GM19035 (cell line): ENCODE data around the gene CASS4.

ENCODE experiments used
- ATAC-seq: cut with Tn5 transposase; IDR thresholded peaks from one replicate; pipeline ENCODE4 v1.9.1; 2021; ENCODE audit not compliant: unreplicated experiment

The CASS4 gene

GRCh38 chr20:56442389-56443365 is 30.6 kb downstream of the CASS4 start:
- ATAC-seq: no peak

DNA sequence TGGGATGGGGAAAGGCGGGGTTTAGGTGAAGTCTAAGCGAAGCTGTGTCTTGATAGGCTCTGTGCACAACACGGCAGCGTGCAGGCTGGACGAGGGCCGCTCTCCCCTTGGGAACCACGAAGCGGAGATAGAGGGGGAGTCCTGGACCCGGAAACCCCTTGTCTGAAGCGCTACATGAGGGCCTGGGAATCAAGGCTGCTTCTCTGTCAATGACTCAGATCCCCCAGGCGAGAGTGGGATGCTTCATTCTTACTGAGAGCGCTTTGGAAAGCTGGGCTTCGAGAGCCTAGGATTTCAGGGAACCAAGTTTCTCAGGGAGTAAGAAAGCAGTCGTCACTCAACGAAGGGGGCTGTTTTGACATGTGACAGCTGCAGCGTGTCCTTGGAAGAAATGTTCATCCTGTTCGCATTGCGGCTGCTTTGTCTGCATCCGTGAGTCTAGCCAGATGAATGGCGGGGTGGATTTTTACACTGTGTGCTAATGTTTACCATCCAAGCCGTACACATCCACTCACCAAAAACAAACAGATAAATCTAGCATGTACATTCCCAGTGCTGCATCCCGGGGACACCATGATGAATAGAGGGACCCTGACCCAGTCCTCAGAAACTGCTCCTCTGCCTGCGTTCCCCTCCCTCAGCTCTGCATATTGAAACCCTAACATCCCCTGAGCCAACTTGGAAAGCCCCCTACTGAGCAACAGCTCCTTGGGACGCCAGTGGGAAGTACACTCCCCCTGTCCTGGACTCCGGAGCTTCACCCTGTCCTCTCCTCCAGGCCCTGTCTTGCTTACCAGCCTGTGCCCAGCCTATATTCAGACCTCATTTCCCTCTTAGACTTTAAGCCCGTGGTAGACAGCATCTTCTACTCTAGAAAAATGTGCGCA is 31.8 kb downstream of the CASS4 start:
- ATAC-seq: no peak

DNA sequence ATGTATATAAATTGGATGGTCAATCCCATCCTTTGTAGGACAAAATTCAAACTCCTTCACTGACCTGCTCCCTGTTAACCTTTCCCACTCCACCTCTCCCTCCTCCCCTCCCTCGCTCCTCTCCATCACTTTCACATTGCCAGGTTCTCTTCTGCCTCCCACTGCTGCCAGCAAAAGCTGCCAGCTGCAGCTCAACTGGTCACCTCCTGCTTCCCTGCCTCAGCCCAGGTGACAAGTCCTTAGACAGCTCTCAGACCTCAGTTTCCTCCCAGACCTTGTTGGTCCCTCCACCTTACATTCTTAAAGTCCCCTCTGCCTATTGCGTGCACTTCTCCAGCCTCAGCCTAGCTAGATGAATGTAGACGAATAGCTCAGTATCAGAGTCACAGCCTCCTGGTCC is 33.1 kb downstream of the CASS4 start:
- no peak for ATAC-seq

DNA sequence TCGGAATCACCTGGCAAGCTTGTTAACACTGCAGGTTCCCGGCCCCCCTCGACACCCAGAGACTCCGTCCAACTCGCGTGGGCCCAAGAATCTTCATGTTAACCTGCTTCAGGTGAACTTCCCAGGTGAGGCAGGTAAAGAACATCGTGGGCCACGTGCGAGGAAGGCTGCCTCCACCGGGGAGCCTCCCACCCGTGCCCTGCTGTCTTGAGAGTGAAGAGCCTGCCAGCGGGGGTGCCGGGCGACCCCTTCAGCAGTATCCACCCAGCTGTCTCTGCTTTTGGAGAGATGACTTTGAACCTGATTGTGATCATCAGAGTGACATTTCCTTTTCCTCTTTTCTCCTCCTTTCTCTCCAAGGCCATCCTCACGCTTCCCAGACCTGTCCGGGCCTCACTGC is 33.5 kb downstream of the CASS4 start:
- ATAC-seq: no peak

GRCh38 chr20:56447227-56447626 is 35.2 kb downstream of the CASS4 start:
- ATAC-seq: no peak

GRCh38 chr20:56449459-56449858 is 37.4 kb downstream of the CASS4 start:
- no peak for ATAC-seq

GRCh38 chr20:56451056-56451765 is 39.2 kb downstream of the CASS4 start:
- ATAC-seq: no peak

GRCh38 chr20:56453352-56453751 is 41.3 kb downstream of the CASS4 start:
- peak; percentile 61 for ATAC-seq

DNA sequence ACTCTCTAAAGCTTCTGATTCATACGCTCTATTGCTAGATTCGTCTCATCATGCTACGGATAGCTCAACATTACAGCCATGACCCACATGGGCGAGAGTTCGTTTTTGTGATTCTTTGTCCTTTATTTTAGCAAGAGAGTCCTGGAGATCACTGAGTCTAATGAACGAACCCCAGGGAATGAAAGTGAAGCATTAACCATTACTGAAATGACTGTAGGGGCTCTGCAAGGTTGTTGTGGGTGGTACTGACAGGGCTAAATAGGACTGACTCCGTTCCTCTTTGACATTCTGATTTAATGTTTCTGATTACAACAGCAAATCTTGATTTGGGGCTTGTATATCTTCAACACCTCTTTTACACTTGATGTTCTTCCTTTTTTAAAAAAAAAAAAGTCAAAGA is 42.7 kb downstream of the CASS4 start:
- peak; percentile 85 for ATAC-seq

- ATAC-seq: no peak
These were observed 46.3 kb downstream of the CASS4 start for GRCh38 chr20:56458206-56458821.

GRCh38 chr20:56460459-56460858 is 48.4 kb downstream of the CASS4 start:
- ATAC-seq: no peak

- ATAC-seq: no peak
These were observed 49.5 kb downstream of the CASS4 start for GRCh38 chr20:56461576-56461975.

- ATAC-seq: no peak
These were observed 51.4 kb downstream of the CASS4 start for GRCh38 chr20:56463428-56463827.

GRCh38 chr20:56465997-56466396 is 53.9 kb downstream of the CASS4 start:
- no peak for ATAC-seq

- ATAC-seq: no peak
These were observed 55.9 kb downstream of the CASS4 start for GRCh38 chr20:56467968-56468315.

DNA sequence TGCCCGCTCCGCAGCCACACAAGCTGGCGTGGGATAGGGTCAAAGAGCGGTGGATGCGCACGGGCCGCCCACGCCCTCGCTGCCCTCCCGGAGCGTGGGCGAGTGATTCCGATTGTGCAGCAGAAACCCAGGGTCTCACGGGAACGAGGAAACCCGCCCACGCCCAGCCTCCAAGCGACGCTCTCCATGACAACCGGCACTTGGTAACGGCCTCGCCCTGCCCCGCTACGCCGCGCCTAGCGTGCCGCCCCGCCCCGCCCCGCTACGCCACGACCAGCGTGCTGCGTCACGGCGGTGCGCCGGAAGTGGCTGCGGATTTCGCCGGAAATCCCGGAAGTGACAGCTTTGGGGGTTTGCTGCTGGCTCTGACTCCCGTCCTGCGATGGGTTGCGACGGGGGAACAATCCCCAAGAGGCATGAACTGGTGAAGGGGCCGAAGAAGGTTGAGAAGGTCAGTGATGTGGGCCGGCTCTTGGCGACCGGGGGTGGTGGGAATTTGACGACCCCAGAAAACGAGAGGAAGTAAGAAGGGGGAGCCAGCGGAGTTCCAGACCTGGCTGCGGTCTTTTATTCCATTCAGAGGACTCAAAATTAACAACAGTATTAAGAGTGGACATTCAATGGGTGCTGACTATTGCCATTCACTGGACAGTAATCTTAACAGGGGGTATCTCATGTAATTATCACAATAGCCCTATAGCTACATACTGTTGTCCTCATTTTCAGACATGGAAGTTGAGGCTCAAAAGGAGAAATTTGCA is 56.4 kb downstream of the CASS4 start, which contains the start of gene RTF2:
RTF2 (plus strand) TSS at position 312 of the 761 bp plus-strand sequence; CDS start at position 383, 71 bp downstream.
- ATAC-seq: peak; percentile 98

- no peak for ATAC-seq
These were observed 57.0 kb downstream of the CASS4 start for GRCh38 chr20:56469077-56469449.

- ATAC-seq: no peak
These were observed 71.9 kb downstream of the CASS4 start for GRCh38 chr20:56483970-56484369.

- ATAC-seq: no peak
These were observed 75.2 kb downstream of the CASS4 start for GRCh38 chr20:56487216-56487615.

DNA sequence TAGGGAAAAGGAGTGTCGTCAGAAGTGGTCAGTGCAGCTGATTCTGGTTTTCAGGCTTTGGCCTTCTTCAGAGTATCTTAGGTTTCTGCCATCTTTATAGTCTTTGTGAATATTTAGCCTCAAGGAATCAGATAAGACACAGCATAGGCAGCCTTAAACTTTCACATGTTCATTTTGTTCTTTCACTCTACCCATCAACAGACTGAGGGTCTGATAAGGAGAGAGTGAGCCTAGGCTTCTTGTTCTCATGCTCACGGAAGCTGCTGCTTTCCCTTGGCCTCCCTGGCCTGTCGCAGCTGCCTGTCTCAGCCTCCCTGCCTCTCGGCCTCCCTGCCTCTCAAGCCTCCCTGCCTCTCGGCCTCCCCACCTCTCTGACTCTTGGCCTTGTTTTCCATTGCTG is 76.5 kb downstream of the CASS4 start:
- no peak for ATAC-seq
